HG02610 (cell line): Measurements from ENCODE around the gene LOXL4.

ENCODE experiments used
- ATAC-seq: cut with Tn5 transposase; IDR thresholded peaks from one replicate; pipeline ENCODE4 v1.9.1; 2021; ENCODE audit warnings: mild to moderate bottlenecking, moderate library complexity; ENCODE audit not compliant: unreplicated experiment

LOXL4 gene

GRCh38 chr10:98267894-98268693 lies at the start of gene LOXL4:
Gene LOXL4 (minus strand): TSS chr10:98268194. CDS start chr10:98263019, 5,175 bp downstream.
- ATAC-seq: no peak

DNA sequence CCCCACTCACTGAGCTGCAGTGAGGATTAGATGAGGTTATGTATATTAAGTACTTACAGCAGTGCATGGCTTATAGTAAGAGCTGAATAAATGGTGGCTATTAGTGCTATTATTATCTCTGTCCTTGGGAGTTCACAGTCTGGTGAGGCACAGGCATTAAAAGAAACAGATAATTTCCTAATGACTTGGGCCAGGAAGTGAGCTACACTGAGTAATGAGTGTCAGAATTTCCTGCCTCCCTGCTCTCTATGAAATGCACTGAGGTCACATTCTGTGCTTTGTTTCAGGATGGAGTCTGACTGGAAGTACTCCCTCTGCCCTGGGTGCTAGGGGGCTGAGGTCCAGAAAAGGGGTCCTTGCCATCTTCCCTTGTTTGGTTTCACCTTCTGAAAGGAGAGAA lies 48.7 kb upstream of the LOXL4 start:
- ATAC-seq: no peak

GRCh38 chr10:98316170-98316569 lies 48.2 kb upstream of the LOXL4 start:
- no peak for ATAC-seq

GRCh38 chr10:98314532-98315284 lies 46.7 kb upstream of the LOXL4 start:
- ATAC-seq: no peak

DNA sequence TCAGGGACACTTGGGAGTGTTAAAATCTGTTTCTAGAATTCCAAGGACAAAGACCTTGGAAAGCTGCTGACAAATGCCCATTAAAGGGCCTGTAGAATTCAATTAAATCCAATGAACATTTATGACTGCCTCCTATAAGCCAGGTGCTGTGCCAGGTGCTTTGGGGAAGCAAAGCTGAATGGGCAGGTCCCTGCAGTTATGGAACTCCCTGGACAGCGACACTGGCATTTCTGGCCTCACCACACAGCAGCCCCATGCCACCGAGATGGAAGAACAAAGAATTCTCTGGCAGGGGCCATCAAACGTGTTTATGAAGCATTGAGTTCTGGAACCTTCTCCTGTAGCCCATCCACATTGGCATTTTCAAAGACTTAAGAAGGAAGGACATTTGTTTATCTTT lies 45.6 kb upstream of the LOXL4 start:
- no peak for ATAC-seq

GRCh38 chr10:98312822-98313221 lies 44.8 kb upstream of the LOXL4 start:
- no peak for ATAC-seq

DNA sequence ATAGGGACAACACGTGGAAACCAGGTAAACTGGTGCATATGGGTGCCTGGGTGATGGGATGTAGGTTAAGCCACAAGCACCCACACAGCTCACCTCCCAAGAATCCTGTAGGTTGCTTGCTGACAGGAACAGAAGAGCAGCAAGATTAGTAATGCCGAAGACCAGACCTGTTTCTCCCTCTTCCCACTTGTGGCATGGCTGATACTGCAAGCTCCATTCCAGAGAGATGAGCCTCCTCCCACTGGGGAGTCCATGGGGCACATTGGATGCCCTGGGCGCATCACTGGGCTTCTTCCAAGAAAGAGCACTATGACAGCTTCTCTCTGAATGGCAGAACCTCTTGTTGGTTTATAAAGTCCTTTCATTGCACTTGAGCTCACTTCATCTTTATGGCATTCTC lies 44.4 kb upstream of the LOXL4 start:
- no peak for ATAC-seq

DNA sequence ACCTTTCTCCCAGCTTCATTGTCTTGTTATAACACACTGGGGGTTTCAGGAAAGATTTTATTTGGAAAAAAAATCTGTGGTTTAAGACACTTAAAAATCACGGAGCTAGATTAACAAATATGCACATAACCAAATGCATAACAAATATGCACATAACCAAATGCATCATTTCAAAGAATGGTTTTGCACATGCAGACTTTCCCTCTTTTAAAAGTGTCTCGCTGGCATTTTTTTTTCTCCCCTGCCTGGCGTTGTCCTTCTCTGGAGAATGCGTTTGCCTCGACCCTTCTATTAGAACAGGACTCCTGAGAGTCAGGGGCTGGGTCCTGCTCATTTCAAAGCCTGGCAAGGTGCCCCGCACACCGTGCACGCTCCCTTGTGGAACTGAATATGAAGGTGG lies 42.7 kb upstream of the LOXL4 start:
- no peak for ATAC-seq

DNA sequence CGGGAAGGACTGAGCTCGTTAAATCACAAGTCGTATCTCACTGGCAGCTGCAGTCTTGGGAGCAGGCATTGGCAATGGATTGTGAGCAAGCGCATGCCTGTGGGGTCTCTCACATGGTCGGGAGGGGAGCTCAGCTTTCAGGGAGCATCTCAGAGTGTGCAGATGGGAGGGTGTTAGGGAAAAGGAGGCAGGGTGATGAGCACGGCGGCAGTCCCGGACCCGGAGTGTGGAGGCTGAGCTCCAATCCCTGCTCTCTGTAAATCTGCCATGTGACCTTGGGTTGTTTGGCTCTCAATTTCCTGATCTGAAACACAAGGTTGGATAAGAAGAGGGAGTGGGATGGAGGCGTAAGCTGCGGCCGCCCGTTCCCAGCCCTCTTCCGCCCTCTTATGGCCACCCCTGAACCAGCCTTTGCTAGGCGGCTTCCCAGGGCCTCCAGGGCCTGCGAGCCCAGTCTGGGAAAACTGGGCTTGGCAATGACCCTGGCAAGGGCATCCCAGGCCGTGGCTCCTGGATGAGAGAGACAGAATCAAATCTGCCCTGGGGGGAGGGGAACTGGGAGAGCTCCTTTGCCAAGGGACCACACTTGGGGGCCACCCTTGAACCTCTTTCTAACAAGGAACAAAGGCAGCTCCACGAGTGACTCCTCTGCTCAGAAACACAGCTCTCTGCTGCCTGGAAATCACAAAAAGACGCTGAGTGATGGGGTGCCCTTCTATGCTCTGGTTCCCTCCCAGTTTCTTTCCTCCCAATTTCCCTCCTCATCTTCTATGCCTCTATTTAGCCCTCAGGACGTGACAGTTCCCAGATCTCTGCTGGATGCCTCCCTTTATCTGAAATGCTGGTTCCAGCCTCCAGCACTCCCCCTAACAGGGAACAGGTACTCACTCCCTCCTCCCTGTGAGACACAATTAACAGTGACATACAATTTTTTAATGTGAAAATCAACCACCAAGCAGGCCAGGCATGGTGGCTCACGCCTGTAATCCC lies 41.7 kb upstream of the LOXL4 start:
- ATAC-seq: no peak

DNA sequence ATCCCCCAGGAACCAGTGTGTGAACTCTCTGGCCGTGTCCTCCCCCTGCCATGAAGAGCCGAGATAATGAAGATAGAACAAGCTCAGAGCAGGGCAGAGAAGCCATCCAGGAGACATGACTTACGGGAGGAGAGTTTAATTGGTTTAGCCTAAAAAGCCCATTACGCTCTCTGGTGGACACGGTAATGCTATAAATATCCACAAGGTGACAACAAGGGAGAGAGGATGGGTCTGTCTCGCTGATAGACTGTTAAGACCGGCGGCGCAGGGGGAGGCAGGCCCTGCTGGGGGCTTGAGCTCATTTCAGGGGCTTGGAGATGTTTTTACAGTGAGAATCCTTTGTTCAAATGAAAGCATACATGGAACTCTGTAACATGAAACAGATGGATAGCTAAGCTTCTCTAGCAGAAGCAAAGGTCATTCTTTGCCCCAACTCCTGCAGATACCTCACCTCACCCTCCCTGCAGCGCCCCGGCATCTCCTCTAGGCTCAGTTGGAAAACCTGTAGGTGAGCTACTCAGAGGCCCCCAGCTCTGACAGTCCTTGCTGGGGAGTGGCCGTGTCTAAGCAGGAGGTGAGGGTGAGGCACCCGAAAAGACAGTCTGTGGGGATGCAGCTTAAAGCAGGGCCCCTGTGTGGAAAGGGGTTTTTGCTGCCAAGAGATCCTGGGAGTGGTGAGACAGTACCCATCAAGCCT lies 40.8 kb upstream of the LOXL4 start:
- no peak for ATAC-seq

- no peak for ATAC-seq
These were observed 40.0 kb upstream of the LOXL4 start for GRCh38 chr10:98307916-98308541.

DNA sequence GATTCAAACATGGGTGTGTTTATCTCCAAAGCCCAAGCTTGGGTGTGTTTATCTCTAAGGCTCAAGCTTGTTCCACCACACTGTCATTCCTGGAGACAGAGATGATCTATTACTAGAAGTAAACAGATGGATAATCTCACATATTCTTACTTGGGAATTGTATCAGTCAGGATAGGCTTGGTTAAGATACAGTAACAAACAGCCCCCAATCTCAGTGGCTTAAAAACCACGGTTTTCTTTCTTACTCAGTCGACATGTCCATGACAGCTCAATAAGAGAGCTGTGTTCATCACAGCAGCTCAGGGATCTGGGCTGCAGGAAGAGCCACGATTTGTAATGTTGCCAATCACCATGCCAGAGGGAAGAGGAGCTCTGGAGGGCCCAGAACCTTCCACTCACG lies 38.5 kb upstream of the LOXL4 start:
- no peak for ATAC-seq

DNA sequence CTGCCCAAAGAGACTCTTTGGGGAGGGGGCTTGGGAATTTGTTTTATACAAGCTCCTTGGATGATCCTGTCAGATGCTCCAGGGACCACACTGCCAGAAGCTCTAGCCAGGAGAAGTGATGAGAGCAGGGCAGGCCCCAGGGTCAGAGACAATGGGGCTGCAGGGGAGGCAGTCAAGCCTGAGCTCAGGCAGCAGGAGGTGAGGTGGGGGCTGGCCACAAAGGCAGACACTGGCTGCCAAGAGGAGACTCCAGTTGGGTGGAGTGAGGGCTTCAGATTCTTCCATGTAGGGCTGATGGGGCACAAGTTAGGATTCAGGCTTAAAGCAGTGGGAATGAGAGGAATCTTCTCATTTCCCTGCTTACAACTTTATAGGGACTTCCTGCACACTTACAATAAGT lies 35.6 kb upstream of the LOXL4 start:
- no peak for ATAC-seq

- ATAC-seq: no peak
These were observed 34.9 kb upstream of the LOXL4 start for GRCh38 chr10:98302741-98303365.

DNA sequence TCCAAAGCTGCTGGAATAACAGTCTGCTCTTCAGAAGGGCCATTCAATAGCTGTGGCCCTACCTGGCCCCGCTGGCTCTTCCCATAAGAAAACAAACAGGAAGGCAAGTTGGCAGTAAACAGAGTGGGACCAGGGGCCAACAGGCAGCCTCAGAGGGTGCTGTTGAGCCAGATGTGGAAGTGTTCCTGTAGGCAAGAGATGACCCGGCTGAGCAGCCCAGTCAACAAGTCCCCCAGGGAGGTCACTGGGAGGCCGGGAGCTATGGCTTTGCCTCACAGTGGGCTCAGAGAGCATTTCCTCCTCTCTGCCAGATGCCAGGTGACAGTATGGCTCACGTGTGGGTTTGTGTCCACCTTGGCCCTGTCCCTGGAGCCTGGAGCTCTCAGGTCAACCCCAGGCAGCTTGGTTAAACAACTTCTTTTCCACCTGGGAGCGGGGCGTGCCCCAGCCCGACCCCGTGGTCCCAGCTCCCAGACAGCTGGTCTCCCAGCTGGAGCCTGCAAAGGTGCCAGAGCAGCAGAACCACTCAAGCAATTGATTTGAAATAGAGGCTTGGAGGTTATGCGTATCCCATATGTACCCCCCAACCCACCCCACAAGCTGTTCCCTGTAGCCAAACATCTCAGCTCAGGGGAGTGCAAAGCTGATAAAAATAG lies 33.8 kb upstream of the LOXL4 start:
- no peak for ATAC-seq

- no peak for ATAC-seq
These were observed 32.7 kb upstream of the LOXL4 start for GRCh38 chr10:98300526-98301229.

DNA sequence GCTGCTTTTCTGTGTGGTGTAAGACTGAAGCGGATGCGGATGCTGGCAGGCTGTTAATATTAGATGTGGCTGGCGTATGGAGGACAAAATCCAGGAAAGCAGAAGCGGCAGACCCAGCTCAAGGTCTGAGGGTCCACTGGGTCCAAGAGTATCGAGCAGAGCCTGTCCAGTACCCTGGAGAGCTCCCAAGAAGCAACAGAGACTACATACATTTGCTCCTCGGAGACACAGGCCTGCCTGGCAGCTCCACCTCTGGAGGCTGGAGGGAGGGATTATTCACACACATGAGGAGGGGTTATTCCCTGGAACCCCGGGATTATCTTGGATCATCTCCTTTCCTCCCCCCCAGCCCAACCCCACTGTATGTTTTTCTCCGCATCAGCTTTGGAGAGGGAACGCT lies 31.3 kb upstream of the LOXL4 start:
- no peak for ATAC-seq

DNA sequence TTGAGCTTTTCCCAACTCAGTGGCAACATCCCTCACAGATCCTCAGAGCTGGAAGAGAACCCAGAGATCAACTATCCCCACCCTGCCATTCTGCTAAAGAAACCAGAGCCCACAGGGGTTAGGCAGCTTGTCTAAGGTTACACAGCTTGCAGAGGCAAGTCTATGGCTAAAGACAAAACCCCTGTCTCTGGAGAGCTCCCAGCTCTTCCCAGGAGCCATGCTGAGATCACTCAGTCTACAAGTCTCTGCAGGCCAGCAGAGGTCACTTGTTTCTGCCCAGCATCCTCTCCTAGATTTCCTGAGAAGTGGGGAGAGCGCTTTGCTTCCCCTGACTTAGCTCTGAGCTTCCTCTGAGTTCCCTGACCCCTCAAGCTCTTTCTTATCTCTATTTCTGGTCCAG lies 28.5 kb upstream of the LOXL4 start:
- no peak for ATAC-seq

DNA sequence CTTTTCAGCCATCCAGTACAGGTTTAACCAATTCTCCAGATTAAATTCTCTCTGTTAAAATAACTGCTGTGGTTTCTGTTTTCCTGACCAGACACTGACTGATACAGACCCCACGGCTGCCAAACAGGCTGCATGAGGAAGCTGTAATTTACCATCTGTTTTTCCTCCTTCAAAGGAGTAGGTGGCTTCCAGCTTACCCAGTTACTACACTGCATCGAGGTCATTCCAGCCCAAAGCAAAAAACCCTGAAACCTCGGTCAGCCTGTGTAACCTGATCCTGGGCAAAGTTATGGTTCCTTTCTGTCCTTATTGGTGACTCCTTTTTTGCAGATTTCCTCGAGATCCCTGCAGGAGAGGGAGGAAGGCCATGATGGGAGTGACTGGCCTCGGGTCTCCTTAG lies 27.9 kb upstream of the LOXL4 start:
- ATAC-seq: no peak
